Naive thymus-derived CD4-positive, alpha-beta T cell (primary cell): ENCODE data around the gene EXOSC6. TPM values are rescaled to one million over a fixed set of nuclear protein-coding genes. Genes with fewer than 3 reads are reported as not detected.
"Not testable (repeated sequence)": the region's sequence is repeated elsewhere in the genome, so short reads cannot be mapped to it uniquely, and the experiment has no call there.

ENCODE experiments used
- ATAC-seq: fragments of 150-1000 bp; cut with Tn5 transposase; 2 replicates; pipeline ENCODE4 v1.10.0; 2021; ENCODE audit warnings: mild to moderate bottlenecking, moderate library complexity
- CTCF ChIA-PET: fragments of 350-600 bp; sonication (Branson Sonifier 250); formaldehyde crosslinking; loops from one replicate; lab custom pipeline; 2021; ENCODE audit warnings: antibody characterized with exemption; lab: Charles Lee
- POLR2A ChIA-PET: fragments of 350-600 bp; sonication (Branson Sonifier 250); formaldehyde crosslinking; loops from one replicate; lab custom pipeline; 2021; ENCODE audit warnings: antibody characterized with exemption, inconsistent platforms; lab: Charles Lee
- DNase-seq, 9 donors: peaks; one replicate each; pipeline versions ENCODE4 v3.0.0 to v3.0.0-alpha.2; 2020 to 2022; ENCODE audit warnings: mixed read lengths in 1 of 9
- H3K27ac ChIP-seq: one replicate; pipeline ENCODE4 v1.7.0; 2013; ENCODE audit warnings: mild to moderate bottlenecking, low read depth, low read length, moderate library complexity
- H3K27me3 ChIP-seq, 2 donors: one replicate each; pipeline ENCODE4 v1.7.0; 2013; ENCODE audit warnings: low read length in 2 of 2, mild to moderate bottlenecking in 2 of 2, moderate library complexity in 2 of 2; ENCODE audit not compliant: control insufficient read depth in 2 of 2, insufficient read depth in 2 of 2
- H3K36me3 ChIP-seq, 3 experiments: 1 replicate in 2 of 3; 2 replicates in 1 of 3; pipeline ENCODE4 v1.7.0; 2013; ENCODE audit warnings: low read length in 3 of 3, mild to moderate bottlenecking in 3 of 3, moderate library complexity in 1 of 3; ENCODE audit not compliant: insufficient read depth in 3 of 3, control insufficient read depth in 2 of 3
- H3K4me1 ChIP-seq, 2 donors: one replicate each; pipeline ENCODE4 v1.7.0; 2013; ENCODE audit warnings: low read length in 2 of 2, mild to moderate bottlenecking in 2 of 2, moderate library complexity in 1 of 2; ENCODE audit not compliant: control insufficient read depth in 2 of 2, insufficient read depth in 2 of 2
- H3K4me3 ChIP-seq: 2 replicates; pipeline ENCODE4 v1.7.0; 2013; ENCODE audit warnings: mild to moderate bottlenecking, low read length
- H3K9me3 ChIP-seq, 3 experiments: 1 replicate in 2 of 3; 2 replicates in 1 of 3; pipeline ENCODE4 v1.7.0; 2013; ENCODE audit warnings: low read length in 3 of 3; ENCODE audit not compliant: control insufficient read depth in 2 of 3
- H3K27ac Mint-ChIP-seq, 9 donors: one replicate each; pipeline ENCODE4 v1.8.0; 2020 to 2022; ENCODE audit warnings: mixed read lengths in 9 of 9, mild to moderate bottlenecking in 8 of 9, moderate library complexity in 5 of 9, inconsistent platforms in 2 of 9
- H3K27me3 Mint-ChIP-seq, 5 donors: one replicate each; pipeline ENCODE4 v1.8.0; 2021 to 2022; ENCODE audit warnings: mixed read lengths in 5 of 5, mild to moderate bottlenecking in 1 of 5
- H3K36me3 Mint-ChIP-seq, 5 donors: one replicate each; pipeline ENCODE4 v1.8.0; 2020 to 2022; ENCODE audit warnings: mixed read lengths in 5 of 5, mild to moderate bottlenecking in 3 of 5, inconsistent platforms in 1 of 5
- H3K4me1 Mint-ChIP-seq, 7 donors: one replicate each; pipeline ENCODE4 v1.8.0; 2020 to 2022; ENCODE audit warnings: mixed read lengths in 7 of 7, mild to moderate bottlenecking in 3 of 7, inconsistent platforms in 1 of 7
- H3K4me3 Mint-ChIP-seq, 10 donors: one replicate each; pipeline ENCODE4 v1.8.0; 2020 to 2022; ENCODE audit warnings: mild to moderate bottlenecking in 10 of 10, mixed read lengths in 10 of 10, moderate library complexity in 6 of 10, inconsistent platforms in 2 of 10
- H3K9me3 Mint-ChIP-seq, 11 donors: one replicate each; pipeline ENCODE4 v1.8.0; 2020 to 2022; ENCODE audit warnings: mixed read lengths in 11 of 11, mild to moderate bottlenecking in 4 of 11, inconsistent platforms in 1 of 11, moderate library complexity in 1 of 11
- intact Hi-C, 2 donors: fragments of 100-400 bp; cut with micrococcal nuclease; formaldehyde crosslinking; loops; one replicate each; pipeline ENCODE4 v1.15.1; 2023
- polyA plus RNA-seq, 2 donors: library from polyadenylated mRNA; unstranded; fragments of 300-500 nt; fragmentation: Illumina TruSeq; gene quantifications; one replicate each; pipeline ENCODE4 v1.2.3, GENCODE V29; 2021
- total RNA-seq, 6 experiments: library from RNA in 5 of 6; stranded (reverse) in 5 of 6; gene quantifications; 1 replicate in 5 of 6; 2 replicates in 1 of 6; pipeline ENCODE4 v1.2.3 and lab custom pipeline; 2021 to 2026

The EXOSC6 gene
- total and polyA plus RNA-seq, 7 experiments from 2014 or later: 7.9 to 45.9 (median 28.7) TPM

DNA sequence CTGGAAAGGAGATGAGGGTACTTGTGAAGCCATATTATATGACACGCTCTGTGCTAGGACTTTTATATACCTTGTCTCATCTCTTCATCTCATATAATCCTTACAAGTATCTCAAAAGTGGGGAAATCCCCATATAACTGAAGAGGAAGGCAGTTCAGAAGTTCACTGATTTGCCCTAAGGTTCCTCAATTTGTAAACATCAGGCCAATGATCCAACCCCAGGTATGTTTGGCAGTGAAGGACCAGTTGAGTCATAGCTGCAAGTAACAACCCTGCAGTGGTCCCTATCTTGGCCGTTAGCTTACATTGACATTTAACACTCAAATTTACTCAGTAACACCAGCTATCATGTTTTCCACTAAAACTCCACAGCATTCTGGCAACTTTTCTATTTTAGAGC, 33.2 kb downstream of the EXOSC6 start:
- Mint-ChIP-seq H3K4me1 (peaks cover 0 to 11% (median 2%) of the 10 kb centered on the region in 7 donors), H3K36me3 (peaks cover under 1 to 32% (median 4%) of the 10 kb centered on the region in 5 donors)
- DNase-seq, H3K36me3 ChIP-seq, H3K27me3 ChIP-seq, H3K4me3 ChIP-seq, POLR2A ChIA-PET, intact Hi-C loops, CTCF ChIA-PET, H3K9me3 Mint-ChIP-seq, H3K4me3 Mint-ChIP-seq, H3K27ac Mint-ChIP-seq, H3K27ac ChIP-seq, H3K4me1 ChIP-seq, H3K27me3 Mint-ChIP-seq, ATAC-seq, H3K9me3 ChIP-seq: not testable (repeated sequence)

DNA sequence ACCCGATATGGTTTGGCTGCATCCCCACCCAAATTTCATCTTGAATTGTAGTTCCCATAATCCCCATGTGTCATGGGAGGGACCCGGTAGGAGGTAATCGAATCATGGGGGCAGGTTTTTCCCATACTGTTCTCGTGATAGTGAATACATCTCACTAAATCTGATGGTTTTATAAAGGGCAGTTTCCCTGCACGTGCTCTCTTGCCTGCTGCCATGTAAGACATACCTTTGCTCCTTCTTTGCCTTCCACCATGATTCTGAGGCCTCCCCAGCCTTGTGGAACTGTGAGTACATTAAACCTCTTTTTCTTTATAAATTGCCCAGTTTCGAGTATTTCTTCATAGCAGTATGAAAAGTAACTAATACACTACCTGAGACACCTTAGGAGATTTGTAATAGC, 45.4 kb downstream of the EXOSC6 start:
- intact Hi-C loops, ATAC-seq, H3K27ac Mint-ChIP-seq: not testable (repeated sequence)

DNA sequence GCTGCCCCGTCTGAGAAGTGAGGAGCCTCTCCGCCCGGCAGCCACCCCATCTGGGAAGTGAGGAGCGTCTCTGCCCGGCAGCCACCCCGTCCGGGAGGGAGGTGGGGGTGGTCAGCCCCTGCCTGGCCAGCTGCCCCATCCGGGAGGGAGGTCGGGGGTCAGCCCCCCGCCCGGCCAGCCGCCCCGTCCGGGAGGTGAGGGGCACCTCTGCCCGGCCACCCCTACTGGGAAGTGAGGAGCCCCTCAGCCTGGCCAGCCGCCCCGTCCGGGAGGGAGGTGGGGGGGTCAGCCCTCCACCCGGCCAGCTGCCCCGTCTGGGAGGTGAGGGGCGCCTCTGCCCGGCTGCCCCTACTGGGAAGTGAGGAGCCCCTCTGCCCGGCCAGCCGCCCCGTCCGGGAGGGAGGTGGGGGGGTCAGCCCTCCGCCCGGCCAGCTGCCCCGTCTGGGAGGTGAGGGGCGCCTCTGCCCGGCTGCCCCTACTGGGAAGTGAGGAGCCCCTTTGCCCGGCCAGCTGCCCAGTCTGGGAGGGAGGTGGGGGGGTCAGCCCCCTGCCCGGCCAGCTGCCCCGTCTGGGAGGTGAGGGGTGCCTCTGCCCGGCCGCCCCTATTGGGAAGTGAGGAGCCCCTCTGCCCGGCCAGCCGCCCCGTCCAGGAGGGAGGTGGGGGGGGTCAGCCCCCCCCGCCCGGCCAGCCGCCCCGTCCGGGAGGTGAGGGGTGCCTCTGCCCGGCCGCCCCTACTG, 46.9 kb downstream of the EXOSC6 start:
- H3K4me1 Mint-ChIP-seq, POLR2A ChIA-PET, H3K27me3 Mint-ChIP-seq, H3K27ac Mint-ChIP-seq, DNase-seq, ATAC-seq, H3K36me3 ChIP-seq, H3K9me3 ChIP-seq, CTCF ChIA-PET, intact Hi-C loops, H3K9me3 Mint-ChIP-seq, H3K4me3 ChIP-seq, H3K27ac ChIP-seq, H3K4me1 ChIP-seq, H3K27me3 ChIP-seq, H3K4me3 Mint-ChIP-seq: not testable (repeated sequence)
- peaks cover 4 to 29% (median 13%) of the 10 kb centered on the region in 5 donors for H3K36me3 Mint-ChIP-seq

More for the DNA sequence above, 45.4 kb downstream of the EXOSC6 start:
- H3K4me1 Mint-ChIP-seq, H3K4me3 Mint-ChIP-seq, H3K4me3 ChIP-seq, H3K9me3 Mint-ChIP-seq, CTCF ChIA-PET, H3K27ac ChIP-seq, H3K27me3 Mint-ChIP-seq, H3K4me1 ChIP-seq, H3K36me3 ChIP-seq, H3K9me3 ChIP-seq, DNase-seq, POLR2A ChIA-PET, H3K27me3 ChIP-seq: not testable (repeated sequence)
- H3K36me3 Mint-ChIP-seq: peaks cover 5 to 34% (median 14%) of the 10 kb centered on the region in 5 donors

DNA sequence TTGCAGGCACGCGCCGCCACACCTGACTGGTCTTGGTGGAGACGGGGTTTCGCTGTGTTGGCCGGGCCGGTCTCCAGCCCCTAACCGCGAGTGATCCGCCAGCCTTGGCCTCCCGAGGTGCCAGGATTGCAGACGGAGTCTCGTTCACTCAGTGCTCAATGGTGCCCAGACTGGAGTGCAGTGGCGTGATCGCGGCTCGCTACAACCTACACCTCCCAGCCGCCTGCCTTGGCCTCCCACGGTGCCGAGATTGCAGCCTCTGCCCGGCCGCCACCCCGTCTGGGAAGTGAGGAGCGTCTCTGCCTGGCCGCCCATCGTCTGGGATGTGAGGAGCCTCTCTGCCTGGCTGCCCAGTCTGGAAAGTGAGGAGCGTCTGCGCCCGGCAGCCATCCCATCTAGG, 47.7 kb downstream of the EXOSC6 start:
- CTCF ChIA-PET, H3K36me3 ChIP-seq, DNase-seq, H3K4me3 ChIP-seq, H3K9me3 Mint-ChIP-seq, ATAC-seq, intact Hi-C loops, H3K27me3 ChIP-seq, H3K4me1 ChIP-seq, POLR2A ChIA-PET, H3K27ac Mint-ChIP-seq, H3K27me3 Mint-ChIP-seq, H3K27ac ChIP-seq, H3K4me1 Mint-ChIP-seq, H3K4me3 Mint-ChIP-seq, H3K9me3 ChIP-seq: not testable (repeated sequence)
- H3K36me3 Mint-ChIP-seq: peaks cover 0 to 24% (median 8%) of the 10 kb centered on the region in 5 donors

DNA sequence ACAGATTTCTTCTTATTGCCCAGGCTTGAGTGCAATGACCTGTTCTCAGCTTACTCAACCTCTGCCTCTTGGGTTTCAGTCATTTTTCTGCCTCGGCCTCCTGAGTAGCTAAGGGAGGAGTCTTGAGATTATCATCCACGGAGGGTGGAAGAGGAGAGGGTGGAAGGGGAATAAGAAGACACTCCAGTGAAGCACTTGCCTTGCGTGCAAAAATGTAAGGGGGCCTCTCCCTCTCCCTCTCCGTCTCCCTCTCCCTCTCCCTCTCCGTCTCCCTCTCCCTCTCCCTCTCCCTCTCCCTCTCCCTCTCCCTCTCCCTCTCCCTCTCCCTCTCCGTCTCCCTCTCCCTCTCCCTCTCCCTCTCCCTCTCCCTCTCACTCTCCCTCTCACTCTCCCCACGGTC, 48.2 kb downstream of the EXOSC6 start:
- H3K27me3 ChIP-seq, H3K27me3 Mint-ChIP-seq, POLR2A ChIA-PET, H3K4me1 ChIP-seq, H3K4me3 Mint-ChIP-seq, H3K27ac Mint-ChIP-seq, H3K36me3 ChIP-seq, H3K4me3 ChIP-seq, CTCF ChIA-PET, DNase-seq, H3K4me1 Mint-ChIP-seq, ATAC-seq, H3K9me3 Mint-ChIP-seq, H3K27ac ChIP-seq, H3K9me3 ChIP-seq, intact Hi-C loops: not testable (repeated sequence)
- peaks cover 0 to 24% (median 8%) of the 10 kb centered on the region in 5 donors for H3K36me3 Mint-ChIP-seq

DNA sequence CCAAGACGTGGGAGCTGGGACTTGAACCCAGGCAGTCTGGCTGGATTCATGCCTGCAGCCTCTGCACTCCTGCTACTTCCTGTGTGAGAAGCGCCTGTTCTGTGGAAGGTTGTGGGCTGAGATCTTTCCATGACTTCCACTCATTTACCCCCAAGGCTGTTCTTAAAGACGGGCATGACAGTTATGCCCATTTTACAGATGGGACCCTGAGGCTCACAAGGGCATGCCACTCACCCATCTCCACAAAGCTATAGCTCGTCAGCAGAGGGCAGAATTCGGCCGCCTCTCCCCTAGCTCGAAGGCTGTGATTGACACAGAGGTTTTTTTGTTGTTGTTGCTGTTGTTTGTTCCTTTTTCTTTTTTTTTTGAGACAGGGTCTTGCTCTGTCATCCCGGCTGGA, 51.7 kb downstream of the EXOSC6 start:
- H3K27me3 ChIP-seq, ATAC-seq, CTCF ChIA-PET, H3K4me3 Mint-ChIP-seq, intact Hi-C loops, H3K9me3 ChIP-seq, H3K4me3 ChIP-seq, H3K36me3 Mint-ChIP-seq, H3K27me3 Mint-ChIP-seq, H3K36me3 ChIP-seq, POLR2A ChIA-PET, H3K27ac ChIP-seq, DNase-seq, H3K27ac Mint-ChIP-seq, H3K9me3 Mint-ChIP-seq, H3K4me1 Mint-ChIP-seq, H3K4me1 ChIP-seq: not testable (repeated sequence)

DNA sequence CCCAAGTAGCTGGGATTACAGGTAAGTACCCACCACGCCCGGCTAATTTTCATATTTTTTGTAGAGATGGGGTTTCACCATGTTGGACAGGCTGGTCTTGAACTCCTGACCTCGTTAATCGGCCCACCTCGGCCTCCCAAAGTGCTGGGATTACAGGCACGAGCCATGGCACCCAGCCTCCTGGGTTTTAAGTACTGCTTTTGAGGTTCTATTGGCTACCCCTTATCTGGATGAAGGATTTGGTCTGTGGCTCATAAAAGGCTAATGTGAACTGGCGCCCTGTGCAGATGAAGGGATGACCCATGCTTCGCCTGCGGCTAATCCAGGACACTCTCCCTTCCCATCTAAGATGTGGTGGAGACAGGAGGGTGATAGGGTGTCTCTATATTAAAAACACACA, 52.6 kb downstream of the EXOSC6 start:
- H3K27me3 Mint-ChIP-seq, intact Hi-C loops, H3K4me3 ChIP-seq, H3K27ac Mint-ChIP-seq, H3K36me3 Mint-ChIP-seq, H3K36me3 ChIP-seq, H3K27me3 ChIP-seq, DNase-seq, CTCF ChIA-PET, H3K9me3 ChIP-seq, H3K9me3 Mint-ChIP-seq, H3K27ac ChIP-seq, H3K4me3 Mint-ChIP-seq, H3K4me1 ChIP-seq, ATAC-seq, H3K4me1 Mint-ChIP-seq, POLR2A ChIA-PET: not testable (repeated sequence)
